NCI-H2107 treated with DMSO at 0.1 percent for 48 hours (cell line): Measurements from ENCODE around the gene ZNF608.

Source experiments
- DNase-seq: peaks from one replicate; lab custom pipeline; 2025; ENCODE audit not compliant: unreplicated experiment; lab: John Stamatoyannopoulos, UW

The ZNF608 gene

DNA sequence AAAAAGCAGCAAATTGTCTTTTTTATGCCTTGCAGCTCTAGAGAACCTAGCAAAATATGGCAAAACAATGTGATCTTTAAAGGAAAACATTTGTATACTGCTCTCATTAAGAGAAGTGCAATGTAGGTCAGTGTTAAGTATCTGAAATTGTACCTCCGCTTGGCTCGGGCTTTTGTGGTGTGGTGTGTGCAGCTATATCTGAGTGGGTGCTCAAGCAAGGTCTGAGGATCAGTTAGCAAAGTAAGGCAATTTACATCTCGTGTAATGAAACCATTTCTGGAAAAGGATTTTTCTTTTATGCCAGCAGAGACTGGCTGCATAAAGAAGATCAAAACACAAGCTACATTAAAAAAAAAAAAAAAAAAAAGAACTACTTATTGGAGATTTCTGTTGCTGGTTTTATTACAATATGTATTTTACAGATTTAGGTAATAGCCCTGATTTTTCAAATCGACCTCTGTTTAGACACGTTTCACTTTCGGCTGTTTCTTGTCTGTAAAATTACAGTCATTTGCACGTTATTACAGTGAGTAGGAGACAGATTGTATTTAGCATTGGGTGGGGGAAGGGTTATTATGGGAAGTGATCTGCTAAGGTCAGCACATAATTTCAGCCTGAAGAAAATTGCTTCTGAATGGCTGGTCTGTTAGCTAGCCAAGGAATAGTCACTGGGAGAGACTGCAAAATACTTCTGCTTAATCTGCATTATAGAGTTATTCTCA is 7.9 kb upstream of the ZNF608 start:
- peak; percentile 47 for DNase-seq

DNA sequence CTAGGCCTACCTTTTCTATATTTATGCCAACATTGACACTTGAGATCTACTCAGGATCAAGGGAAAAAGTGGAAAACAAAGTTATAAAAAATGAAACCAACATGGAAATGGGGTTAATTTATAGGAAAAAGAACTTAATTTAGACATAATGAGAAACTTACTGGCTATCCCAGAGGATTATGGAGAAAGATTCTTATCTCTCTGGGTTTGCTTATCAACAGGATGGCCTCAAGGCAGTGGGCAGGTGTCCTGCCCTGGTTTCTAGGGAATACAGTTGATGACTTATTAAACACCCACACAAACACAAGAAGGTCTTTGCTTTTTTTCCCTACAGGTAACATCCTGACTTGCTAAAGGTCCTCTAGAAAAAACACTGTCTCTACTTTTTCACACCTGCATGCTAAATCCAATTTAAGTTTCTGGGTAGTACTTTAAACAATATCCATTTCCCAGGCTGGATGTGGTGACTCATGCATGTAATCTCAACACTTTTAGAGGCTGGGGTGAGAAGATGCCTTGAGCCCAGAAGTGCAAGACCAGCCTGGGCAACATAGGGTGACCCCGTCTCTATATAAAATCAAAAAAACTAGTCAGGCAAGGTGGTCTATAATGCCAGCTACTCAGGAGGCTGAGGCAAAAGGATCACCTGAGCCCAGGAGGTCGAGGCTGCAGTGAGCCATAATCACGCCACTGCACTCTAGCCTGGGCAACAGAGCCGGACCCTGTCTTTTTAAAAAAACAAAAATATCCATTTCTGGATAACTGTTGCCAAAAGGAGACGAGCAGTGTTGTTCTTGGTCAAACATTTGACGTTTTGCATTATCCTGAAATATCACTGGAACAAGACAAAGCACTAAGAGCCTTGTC is 6.6 kb upstream of the ZNF608 start:
- no peak for DNase-seq

DNA sequence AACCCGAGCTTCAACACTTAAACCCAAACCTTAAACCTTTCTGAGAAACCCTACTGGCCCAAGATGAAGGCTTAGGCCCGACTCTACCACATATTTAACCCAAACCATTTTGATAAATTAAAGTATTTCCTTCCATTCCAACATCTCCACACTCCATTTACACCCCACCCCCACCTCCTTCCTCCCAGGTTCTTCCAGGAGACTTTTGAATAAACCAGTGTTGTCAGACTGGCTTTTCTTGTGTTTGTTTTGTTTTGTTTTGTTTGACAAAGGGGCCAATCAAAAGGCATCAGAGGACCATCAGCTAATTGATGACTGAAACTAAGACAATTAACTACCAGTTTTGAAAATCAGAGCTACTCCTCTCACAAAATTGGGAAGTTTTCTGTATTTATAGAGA is 4.6 kb upstream of the ZNF608 start:
- DNase-seq = no peak

DNA sequence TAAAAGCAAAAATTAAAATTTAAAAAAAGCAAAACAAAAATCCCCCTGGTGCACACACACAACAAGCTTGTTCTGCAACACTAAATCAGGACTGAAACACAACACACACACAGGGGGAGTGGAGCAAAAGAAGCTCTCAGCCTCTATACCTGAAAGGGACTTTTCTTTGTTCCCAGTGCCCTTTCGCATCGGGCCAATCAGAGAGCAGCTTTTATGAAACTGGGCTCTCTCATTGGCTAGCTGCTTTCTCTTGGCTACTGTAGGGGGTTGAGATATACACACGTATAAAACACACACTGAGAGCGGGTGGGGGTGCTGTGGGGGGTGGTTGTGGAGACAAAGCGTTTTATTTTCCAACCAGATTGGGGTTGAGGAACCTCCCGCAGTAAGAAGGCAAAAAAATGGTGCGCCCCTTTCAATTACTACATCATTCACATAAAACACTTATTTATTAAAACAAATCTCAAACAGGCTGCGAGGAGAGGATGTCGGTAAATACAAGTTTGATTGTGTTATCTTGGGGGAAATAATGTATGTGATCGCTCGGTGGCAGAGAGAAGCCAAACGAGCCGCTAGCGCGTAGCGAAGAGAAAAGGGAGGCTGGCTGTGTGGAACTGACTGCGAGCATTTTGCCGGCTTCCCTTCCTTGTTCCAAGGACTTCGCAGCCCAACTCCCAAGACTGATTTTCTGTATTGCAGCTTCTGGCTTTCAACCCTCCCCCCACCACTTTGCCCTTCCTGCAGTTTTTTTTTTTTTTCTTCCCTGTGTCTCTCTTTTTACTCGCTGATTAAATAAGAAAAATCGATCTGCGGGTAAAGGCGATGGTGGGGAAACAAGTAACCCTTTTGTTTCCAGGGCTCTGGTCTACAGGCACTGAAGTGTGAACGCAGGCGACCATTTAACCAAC is 2.5 kb upstream of the ZNF608 start:
- peak; percentile 85 for DNase-seq

DNA sequence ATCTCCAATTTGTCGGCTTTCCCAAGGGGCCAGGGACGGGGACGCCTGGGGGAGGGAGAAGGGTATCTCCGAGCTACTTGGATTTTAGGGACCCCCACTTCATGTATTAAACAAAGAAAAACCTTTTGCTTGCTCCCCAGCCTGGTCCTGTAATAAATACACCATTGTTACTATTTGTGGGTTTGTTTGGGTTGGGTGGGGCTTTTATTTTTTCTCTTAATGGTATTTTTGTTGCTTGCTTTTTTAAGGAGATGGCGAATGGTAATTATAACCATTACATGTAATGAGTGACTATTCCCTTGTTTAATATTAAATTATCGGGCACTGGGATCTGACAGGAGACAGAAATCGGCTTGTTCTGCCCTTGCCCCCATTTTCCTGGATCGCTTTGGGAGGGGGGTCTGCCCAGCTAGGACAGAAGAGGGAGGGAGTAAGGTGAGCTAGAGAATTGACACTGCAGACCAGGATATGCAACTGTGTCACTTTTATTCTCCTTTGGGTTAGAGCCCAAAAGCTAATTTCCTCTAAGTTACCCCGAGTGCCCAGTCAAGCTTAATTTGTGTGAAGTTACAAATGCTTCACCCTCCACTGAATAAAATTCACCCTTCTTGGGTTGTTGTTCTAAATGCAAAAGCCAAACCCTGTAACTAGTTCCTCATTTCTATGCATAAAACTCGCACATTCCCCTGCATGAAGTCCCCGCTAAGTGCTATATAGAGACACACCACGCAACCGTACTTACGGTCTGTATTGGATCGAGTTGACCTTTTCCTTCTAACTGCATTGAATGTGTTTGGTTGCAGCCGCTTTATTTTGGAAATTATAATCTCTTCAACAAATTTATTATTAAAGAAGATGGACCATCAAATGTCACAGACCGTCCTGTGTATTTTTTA is 1.6 kb upstream of the ZNF608 start:
- DNase-seq = peak; percentile 33

DNA sequence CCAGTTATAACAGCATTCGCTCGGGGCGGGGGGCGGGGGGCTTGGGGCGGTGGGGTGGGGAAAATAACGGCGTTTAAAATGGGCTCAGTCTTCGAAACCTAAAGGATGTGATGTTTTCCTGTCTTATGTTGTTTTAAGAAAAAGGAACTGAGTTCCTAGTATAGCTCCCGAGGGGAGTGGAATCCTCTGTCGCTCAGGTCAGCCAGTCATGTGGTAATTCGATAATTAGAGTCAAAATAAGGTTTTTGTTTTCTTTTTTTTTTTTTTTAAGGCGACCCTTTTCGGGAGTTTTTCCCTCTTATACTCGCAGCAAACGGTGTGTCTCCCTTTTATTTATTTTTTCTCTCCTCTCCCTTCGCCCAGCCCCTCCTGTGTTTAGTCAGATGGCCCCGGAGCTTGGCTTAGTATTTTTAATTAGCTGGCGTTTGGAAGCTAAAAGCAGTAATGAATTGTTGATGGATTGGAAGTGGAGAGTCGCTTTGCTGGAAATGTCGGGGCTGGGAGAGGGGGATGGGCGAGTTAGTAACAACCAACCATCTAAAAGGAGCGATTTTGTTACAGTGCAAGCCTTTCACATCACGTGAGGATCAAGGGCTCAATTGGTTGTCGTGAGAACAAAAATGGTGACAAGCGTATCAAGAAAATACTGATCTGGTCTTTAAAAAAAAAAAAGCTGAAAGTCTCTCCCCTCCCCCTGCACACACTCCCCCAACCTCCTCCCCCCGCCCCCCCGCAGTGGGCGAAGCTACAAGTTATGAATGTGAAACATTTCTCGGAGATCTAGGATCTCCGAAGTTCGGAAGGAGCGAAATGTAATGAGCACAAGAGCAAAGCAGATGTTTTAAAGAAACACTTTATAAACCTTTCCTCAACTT is 714 bp upstream of the ZNF608 start:
- DNase-seq = peak; percentile 93

DNA sequence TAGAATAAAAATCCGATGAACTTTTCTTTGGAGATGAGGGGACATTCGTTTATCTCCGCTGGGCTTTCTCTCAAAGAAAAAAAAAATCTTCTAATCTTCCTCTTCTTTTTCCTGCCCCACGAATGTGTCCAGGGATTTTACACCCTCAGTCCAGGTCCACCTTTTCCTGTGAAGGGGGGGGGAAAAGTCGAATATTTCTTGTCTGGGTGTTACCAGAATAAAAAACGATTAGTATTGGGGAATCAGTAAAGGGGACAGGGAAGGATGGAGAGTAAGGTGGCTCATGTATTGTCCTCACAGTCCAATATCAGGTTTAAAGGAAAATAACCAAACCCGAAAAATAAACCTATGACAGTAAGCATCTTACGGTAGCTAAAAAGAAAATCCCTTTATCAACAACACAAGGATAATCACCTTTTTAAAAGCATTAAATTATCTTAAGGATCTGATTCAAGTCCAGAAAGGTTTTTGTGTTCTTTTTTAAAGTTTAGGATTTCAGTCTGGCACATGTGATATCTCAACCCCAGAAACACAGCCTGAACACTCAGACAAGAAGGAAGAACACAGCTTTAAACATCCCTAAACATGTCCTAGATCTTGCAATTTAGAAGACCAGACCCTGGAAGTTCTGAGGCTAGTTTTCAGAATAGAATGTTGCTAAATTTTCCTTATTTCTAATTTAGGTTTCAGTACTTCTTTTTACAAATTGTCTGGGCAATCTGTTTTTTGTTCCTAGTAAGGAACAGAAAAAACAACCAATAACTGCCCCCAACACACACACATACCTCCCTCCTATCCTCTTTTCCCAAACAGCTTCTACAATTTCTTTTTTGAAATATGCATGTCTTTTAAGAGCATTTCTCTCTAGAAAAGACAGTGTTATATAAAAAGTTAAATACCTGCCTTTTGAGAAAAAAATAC is 1.2 kb downstream of the ZNF608 start:
- no peak for DNase-seq

DNA sequence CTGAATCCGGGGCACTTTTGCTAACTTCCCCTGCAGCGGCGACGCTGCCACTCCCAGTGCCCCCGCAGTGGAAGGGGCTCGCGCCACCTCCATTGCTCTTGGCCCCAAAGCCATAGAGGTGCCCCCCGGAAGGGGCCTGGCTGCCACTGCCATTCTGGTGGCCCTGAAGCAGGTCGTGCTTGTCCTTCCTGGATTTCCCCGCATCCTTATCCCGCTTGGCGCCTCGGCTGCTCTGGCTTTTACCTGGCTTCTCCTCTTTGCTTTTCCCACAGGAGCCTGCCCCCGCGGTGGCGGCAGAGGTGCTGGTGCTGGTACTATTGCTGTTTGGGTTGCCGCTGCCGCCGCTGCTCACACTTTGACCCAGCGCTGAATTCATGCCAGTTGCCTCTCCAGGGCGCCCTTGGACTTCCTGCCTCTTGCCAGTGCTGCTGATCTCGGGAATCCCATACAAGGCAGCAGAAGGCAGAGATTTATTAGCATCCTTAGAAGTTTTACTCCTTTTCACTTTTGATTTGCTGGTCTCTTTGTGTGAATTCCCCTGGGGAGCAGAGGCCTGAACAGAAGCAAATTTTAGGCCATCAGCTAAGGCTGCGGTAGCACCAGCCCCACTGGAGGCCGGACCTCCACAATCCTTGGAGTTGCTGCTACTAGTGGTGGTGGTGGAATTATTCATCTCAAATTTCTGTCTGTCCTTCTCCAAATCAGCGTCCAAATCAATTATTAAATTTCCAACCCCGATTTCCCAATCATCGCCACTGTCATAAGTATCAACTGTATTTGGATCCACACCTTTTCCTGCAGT is 2.1 kb downstream of the ZNF608 start:
- DNase-seq = no peak

DNA sequence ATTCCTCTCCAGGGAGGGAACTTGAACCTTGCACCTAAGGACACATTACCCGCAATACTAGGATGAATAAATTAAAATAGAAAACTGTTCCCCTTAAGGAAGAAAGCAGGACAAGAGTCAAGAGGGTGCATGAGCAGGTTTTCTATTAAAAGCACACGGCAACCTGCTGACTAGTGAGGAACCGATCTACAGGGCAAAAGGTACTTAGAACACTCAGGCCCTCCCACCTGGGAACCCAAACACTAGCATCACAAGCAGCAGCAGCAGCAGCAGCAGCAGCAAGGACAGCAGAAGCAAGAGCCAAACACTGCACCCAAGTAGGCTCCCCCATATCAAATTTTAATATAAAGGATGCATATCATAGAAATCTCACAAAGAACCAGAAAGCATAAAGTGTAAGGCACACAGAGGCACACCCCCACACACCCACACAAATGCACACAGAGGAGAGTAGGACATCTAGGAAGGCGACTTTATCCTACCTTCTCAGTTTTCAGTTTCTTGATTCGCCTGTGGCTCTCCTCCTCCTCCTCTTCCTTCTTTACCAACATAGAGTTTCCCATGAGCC is 2.8 kb downstream of the ZNF608 start:
- peak; percentile 62 for DNase-seq

DNA sequence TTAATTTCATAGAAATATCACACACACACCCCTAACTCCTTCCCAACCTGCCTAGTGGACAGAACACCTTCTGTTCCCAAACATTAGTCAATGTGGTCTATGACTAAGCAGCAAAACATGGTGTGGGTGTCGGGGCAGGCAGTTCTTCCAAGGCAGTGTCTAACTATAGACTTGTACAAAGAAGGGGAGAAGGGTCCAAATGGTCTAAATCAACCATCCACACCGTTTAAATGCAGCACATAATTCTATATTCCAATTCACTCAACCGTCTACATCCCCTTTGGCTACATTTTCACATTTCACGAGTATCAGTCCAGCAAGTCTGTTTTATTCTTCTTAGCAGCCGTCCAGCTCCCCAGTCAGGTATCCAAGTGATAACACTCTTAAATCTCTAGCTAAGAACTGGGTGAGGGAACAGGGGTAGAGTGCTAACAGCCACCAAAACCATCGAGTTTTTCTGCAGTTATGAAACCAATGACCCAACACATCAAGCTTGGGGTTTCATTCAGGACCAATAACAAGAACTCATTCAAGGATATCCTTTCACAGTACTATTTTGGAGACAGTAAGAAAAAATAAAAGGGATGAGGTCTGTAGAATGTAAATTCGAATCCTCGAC is 3.3 kb downstream of the ZNF608 start:
- no peak for DNase-seq

DNA sequence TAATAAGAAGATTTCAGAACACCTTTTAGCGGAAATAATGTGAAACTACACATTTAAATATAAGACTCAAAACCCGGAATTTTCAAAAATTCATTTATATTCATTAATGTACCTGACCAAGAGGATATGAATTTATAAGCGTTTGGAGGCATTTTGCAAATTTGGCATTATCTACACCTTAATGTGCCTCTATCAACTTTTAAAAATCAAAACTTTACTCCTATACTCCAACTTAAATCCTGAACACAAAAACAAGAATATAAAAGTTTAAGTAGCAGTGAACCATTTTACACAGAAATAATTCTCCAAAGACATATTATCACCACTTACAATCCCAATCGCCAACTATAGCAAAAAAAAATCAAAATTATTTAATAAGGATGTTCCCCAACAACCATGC is 3.9 kb downstream of the ZNF608 start:
- DNase-seq = no peak

DNA sequence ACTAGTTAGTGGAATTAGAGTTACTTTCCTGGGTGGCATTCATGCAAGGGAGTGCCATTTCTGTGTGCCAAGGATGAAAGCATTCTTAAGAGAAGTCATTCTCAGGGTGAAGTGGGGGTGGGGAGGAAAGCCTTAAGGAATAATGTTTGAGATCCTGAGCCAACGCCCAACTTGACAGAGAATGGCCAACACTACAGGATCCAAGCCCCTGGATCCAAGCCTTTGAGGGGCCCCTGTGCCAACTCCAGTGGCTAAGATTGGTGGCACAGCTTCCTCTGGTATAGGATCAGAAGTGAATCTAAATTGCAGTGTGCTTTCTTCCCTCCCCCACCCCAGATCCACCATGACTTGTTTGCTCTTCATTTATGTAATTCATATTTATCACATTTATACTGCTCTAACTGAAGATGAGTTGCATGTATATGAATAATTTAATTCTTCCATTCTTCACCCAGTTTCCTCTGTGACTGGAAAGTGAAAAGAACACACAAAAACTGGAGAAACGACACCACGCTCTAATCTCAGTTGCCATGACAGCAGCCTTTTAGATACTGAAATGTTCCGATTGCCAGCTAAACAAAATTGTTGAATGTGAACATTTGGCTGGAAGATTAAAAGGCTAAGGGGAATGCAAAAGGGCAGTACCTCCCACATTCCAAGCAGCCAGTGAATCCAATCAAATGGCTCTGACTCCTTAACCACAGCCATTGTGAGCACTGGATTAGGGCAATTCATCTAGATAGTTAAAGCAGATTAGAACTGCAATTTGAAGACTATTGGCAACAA is 4.5 kb downstream of the ZNF608 start:
- no peak for DNase-seq

DNA sequence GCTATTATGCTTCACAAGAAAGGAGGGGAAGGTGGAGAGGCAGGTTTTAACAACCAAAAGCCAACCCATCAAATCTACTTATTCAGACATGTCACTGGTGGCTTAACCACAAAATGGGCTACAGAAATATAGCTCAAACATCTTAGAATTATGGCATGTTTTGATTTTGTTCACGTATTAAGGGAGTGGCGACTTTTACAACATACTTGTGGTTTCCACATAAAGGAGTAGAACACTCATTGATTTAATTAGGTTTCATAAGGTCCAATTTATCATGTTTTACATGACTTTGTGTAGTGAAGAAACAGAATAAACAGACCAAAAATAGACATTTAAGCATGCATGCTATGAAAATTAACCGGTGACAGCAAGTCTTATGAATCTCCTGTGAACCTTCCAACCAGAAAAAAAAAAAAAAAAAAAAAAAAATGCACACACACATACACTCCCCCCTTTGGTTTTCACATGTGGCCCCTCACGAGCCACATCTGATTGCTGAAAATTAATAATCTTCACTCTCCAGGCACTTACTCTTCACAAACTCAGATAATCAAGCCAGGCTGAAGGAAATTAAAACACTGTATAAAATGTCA is 5.4 kb downstream of the ZNF608 start:
- DNase-seq = no peak

DNA sequence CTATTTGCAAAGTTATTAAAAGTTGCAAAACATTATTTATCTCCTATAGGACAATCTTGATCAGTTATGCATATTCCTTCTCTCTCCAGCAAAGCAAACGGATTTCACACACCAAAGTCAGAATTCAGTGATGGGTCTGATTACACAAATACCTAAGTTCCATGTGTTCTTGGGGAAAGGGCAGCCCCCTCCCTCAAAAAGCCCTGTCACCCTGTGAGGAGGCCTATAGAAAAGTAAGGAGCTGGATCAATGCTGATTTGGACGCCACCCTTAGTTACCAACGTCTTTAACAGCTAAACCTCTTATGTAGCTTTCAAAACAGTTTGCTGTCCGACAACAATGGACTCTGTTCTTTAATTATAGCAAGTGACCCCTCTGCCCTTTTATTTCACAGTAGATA is 6.4 kb downstream of the ZNF608 start:
- no peak for DNase-seq

DNA sequence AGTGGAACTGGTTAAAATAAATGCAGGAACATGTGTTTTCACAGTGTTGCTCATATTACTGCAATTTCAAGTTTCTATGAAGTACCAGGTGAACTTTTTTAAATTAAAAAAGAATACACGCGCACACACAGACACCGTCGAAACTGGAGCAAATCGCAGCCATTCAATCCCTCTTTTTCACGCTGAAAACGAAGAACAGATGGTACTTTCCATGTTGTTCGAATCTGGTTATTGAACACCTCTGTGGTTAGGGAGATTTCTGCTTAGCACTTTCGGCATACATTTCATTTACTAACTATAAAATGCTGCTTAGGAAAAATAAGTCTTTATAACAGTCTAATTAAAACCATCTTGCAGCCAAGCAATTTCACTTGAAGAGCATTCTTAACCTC is 6.8 kb downstream of the ZNF608 start:
- no peak for DNase-seq
